NCI-H1930 (cell line): ENCODE data around the gene TBX10.
"Not testable (repeated sequence)": the region's sequence is repeated elsewhere in the genome, so short reads cannot be mapped to it uniquely, and the experiment has no call there.

Experiments used
- DNase-seq, 2 experiments: peaks; one replicate each; lab custom pipeline; 2025; lab: John Stamatoyannopoulos, UW

The TBX10 gene

GRCh38 chr11:67645521-67646461 lies 6.2 kb upstream of the TBX10 start:
- no peak for DNase-seq

GRCh38 chr11:67644472-67645418 lies 5.2 kb upstream of the TBX10 start:
- DNase-seq: no peak

GRCh38 chr11:67644042-67644441 lies 4.5 kb upstream of the TBX10 start:
- DNase-seq: peak in 1 of 2 experiments; percentile 22

GRCh38 chr11:67642173-67643120 lies 2.9 kb upstream of the TBX10 start:
- DNase-seq: no peak

GRCh38 chr11:67641338-67642172 lies 2.0 kb upstream of the TBX10 start:
- no peak for DNase-seq

- no peak for DNase-seq
These were observed 1.3 kb upstream of the TBX10 start for GRCh38 chr11:67640758-67641337.

GRCh38 chr11:67640021-67640757 lies 626 bp upstream of the TBX10 start:
- peak in 1 of 2 experiments; percentile 31 for DNase-seq

- DNase-seq: no peak
These were observed 777 bp downstream of the TBX10 start for GRCh38 chr11:67638535-67639437.

- not testable (repeated sequence) for DNase-seq
These were observed 2.1 kb downstream of the TBX10 start for GRCh38 chr11:67637441-67637840.

GRCh38 chr11:67636962-67637361 lies 2.6 kb downstream of the TBX10 start:
- DNase-seq: no peak

GRCh38 chr11:67635231-67635521 lies 4.4 kb downstream of the TBX10 start:
- DNase-seq: no peak

GRCh38 chr11:67634366-67635230 lies 5.0 kb downstream of the TBX10 start:
- DNase-seq: no peak

- DNase-seq: no peak
These were observed 5.7 kb downstream of the TBX10 start for GRCh38 chr11:67633758-67634365.

- no peak for DNase-seq
These were observed 6.4 kb downstream of the TBX10 start for GRCh38 chr11:67632982-67633755.

- no peak for DNase-seq
These were observed 7.2 kb downstream of the TBX10 start for GRCh38 chr11:67632175-67632981.

- DNase-seq: no peak
These were observed 7.7 kb downstream of the TBX10 start for GRCh38 chr11:67631853-67632174.
